GM21529 (cell line): ENCODE data around the gene SCO2.

Source experiments
- ATAC-seq: cut with Tn5 transposase; IDR thresholded peaks from one replicate; pipeline ENCODE4 v1.9.1; 2021; ENCODE audit not compliant: unreplicated experiment

The SCO2 gene

DNA sequence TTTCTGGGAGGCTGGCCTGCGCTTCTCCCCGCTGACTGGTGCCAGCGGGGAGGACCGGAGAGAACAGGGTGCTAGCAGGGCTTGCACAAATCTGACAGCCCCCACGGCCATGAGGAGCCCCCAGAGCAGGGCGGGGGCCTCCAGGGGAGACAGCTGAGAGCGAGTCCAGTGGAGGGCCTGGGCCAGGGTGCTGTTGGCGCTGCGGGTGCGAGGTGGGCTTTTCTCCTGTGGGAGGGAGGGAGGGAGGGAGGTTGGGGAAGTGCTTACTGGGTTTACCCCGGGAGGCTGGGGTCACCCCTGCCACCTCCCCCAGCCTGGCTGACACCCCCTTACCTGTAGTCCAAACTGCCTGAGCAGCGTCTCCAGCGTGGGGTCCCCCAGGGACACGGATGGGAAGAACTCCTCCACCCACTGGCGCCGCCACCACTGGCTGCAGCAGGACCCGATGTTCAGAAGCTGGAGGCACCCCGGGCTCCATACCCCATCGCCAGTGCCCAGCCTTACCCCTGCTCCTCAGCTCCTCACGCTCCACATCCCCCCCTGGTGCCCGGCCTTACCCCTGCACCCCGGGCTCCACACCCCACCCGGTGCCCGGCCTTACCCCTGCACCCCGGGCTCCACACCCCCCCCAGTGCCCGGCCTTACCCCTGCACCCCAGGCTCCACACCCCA, 21.8 kb downstream of the SCO2 start:
- ATAC-seq = no peak

DNA sequence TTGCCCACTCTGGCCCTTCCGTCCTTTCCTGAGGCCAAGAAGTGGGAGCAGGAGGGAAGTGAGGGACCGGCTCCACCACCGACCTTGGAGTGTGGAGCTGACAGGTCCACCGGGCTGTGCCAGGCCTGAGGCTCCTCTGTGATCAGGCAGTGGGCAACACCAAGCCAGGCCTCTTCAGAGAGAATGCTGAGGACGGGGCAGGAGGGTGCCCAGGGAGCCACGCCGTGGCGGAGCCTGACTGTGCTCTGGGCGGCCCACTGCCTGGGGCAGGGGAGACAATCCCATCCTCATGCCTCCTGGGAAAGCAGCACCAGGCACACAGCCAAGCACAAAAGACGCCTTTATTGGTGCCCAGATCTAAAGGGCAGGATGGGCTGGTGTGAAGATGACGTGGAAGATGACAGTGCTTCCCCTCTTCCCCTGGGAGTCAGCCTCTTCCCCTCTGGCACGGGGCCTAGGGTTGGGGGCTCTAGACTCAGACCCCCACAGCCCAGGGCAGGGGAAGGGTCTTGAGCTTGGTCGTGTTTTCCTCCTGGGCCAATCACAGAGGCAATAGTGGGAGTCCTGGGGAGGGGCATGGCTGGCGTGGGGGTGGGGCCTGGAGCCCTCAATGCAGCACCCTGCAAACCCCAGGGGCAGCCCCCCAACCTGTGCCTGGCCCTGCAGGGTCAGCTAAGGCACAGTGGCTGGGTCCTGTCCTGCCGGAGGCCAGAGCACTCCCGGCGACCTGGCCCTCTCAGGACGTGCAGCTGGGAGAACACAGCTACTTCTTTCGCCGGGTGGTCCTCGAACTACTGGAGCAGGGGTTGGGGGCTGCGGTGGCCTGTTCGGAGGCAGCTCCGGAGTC, 22.5 kb downstream of the SCO2 start:
- no peak for ATAC-seq

DNA sequence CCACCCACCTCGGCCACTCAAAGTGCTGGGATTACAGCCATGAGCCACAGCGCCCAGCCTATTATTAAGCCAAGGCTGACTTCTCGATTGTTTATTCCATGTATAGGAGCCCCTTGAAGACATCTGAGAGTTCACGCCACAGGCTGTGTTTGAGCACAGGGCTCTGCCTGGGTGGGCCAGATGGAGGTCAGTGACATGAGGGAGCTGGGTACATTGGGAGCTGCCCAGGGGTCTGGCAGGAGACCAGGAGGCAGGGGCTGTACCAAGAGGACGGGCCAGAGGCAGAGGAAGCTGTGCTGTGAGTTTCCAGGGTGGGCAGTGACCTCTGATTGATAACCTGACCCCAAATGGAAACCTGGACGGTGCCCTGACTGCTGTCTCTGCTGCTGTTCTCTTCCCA, 23.3 kb downstream of the SCO2 start:
- ATAC-seq = no peak

DNA sequence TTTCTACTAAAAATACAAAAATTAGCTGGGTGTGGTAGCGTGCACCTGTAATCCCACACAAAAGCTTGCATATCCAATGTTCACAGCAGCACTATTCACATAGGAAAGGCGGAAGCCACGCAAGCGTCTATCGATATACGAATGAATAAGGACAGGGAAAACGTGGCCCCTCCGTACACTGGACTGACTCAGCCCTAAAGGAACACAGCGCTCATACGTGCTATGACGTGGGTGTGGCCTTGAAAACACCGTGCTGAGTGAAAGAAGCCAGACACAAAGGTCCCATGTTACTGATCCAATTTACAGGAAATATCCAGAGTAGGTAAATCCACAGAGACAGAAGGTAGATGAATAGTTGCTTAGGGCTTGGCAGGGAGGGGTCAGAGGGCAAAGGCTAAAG, 24.9 kb downstream of the SCO2 start:
- ATAC-seq = no peak

GRCh38 chr22:50498322-50498890, 27.0 kb downstream of the SCO2 start:
- ATAC-seq = no peak

- ATAC-seq = no peak
These were observed 28.3 kb downstream of the SCO2 start for GRCh38 chr22:50497093-50497492.

GRCh38 chr22:50490531-50491308, 34.7 kb downstream of the SCO2 start:
- no peak for ATAC-seq

GRCh38 chr22:50489363-50490243, 35.8 kb downstream of the SCO2 start:
- no peak for ATAC-seq

GRCh38 chr22:50488886-50489285, 36.5 kb downstream of the SCO2 start:
- no peak for ATAC-seq

- no peak for ATAC-seq
These were observed 37.3 kb downstream of the SCO2 start for GRCh38 chr22:50488006-50488677.

DNA sequence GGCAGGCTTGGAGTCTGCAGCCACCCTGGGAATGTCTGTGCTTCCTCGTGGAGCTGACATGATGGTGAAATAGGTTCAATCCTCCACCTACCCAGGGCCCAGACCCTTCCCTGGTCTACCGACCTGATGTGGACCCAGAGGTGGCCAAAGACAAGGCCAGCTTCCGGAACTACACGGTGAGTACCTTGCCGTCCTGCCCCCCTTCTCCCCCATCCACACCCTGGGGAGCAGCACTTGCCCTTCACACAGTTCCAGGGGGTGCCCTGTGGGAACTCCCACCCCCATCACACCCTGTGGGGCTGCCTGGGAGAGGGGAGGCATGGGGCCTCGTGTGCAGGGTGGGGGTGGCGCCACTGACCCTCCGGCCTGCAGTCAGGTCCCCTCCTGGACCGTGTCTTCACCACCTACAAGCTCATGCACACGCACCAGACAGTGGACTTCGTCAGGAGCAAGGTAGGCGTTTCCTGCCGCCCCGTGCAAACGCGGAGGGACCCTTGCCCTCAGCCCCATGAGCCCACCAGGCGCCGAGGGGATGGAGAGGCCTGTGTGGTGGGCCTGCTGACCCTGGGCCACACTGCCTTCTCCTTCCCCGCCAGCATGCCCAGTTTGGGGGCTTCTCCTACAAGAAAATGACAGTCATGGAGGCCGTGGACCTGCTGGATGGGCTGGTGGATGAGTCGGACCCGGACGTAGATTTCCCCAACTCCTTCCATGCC, 38.0 kb downstream of the SCO2 start:
- ATAC-seq = no peak

GRCh38 chr22:50486561-50487289, 38.7 kb downstream of the SCO2 start, which contains the start of gene MIOX:
Gene MIOX (plus strand): TSS chr22:50486859. CDS start chr22:50486898, 39 bp downstream.
- no peak for ATAC-seq

DNA sequence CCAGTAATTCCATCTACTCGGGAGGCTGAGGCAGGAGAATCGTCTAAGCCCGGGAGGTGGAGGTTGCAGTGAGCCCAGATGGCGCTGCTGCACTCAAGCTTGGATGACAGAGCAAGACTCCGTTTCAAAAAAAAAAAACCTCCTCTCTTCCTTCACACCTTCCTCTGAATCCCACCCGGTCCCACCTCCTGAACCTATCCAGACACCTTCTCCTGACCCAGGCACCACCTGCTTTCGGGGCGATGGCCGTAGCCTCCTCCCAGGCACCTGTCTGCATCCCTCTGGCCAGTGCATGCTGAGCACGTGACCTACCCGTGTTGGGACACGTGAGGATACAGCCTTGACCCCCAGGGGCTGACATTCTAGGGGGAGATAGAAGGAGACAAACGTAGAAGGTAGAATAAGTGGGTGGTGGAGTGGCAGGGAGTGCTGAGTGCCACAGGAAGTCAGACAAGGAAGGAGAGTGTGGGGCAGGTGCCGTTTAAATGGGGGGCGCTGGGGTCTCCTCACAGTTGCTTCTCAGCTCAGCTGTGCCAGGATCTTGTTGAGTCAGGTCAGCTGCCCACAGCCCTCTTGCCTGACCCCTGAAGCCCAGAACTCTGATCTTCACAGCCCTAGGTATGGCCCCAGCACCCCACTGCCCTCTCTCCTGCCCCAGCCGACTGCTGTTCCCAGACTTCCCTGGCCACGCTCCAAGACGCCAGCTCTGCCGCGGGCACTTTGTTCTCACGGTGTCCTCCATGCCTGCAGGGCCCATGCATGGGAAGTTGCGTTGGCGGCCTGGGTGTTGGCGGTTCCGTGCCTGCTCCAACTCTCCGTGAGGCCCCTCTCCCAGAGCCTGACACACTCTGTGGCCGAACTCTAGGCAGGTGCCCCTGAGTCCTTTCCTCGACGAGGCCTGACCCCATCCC, 39.9 kb downstream of the SCO2 start:
- ATAC-seq = no peak

DNA sequence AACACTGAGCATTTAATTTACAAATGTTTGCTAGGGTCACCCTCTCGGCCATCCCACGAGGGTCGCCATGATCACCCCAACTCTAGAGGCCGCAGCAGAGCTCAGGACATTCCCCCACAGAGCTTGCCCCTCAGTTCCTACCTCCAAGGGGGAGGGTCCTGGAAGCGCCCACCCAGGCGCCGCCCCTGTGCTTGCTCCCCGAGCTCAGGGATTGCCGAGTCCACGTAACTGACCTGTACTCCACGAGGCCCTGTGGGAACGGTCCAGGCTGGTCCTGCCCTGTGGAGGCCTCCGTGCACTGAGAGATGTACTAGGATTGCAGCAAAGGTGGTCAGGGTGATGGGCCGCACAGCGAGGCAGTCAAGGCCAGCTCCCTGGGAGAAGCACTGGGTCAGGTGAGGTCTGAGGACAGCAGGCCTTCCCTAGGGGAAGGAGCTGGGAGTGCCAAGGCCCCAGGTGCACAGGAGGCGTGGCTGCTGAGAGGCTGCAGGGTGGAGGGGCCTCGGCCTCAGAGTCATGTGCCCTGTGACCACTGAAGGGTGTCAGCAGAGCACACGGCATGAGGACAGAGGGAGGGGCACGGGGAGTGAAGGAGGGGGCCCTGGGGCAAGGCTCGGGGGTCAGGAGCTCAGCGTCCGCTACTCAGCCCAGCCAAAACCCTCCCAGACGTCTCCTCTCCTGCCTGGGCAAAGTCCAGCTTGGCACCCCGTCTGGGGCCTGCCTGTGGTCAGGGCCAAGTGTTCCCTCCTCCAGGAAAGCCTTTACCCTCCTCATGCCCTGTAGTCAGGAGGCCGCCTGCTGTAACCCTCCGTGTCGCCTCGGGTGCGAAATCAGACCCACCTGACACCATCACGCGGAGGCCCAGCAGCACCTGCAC, 41.2 kb downstream of the SCO2 start:
- no peak for ATAC-seq

DNA sequence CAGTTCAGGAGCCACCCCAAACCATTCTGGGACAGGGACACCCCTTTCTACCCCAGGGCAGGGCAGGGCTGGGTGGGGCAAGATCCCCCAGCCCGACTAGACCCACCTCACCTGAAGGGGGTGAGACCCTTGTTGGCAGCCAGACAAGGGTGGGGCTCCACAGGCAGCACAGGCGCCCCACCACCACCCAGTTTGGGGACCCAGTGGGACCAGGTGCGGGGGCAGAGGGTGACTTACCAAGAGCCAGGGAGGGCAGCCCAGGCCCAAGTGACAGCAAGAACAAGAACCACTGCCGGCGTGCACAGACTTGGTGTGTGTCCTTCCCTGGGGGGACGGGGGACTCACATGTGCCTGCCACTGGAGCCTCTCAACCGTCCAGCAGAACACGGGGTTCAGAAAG, 41.8 kb downstream of the SCO2 start:
- ATAC-seq = no peak

- ATAC-seq = no peak
These were observed 42.3 kb downstream of the SCO2 start for GRCh38 chr22:50483106-50483505.
